Loucy (cell line): ENCODE measurements around the gene ANTXRL.

Experiments
- H2AFZ ChIP-seq: fragments of 200-600 bp; sonication (generic); 2 replicates; pipeline ENCODE4 v1.6.0; 2016; ENCODE audit warnings: antibody characterized with exemption, mild to moderate bottlenecking, low read length, moderate library complexity
- H3F3A ChIP-seq: fragments of 200-600 bp; 2 replicates; pipeline ENCODE4 v1.6.0; 2016; ENCODE audit warnings: antibody characterized with exemption, low read depth, mild to moderate bottlenecking
- H3K27me3 ChIP-seq: fragments of 200-600 bp; sonication (generic); 2 replicates; pipeline ENCODE4 v1.6.1; 2014; ENCODE audit warnings: low read length, mild to moderate bottlenecking; ENCODE audit not compliant: insufficient read depth, poor library complexity, severe bottlenecking
- H3K36me3 ChIP-seq: fragments of 200-600 bp; sonication (generic); 2 replicates; pipeline ENCODE4 v1.6.1; 2016; ENCODE audit warnings: low read length; ENCODE audit not compliant: insufficient read depth
- H3K4me1 ChIP-seq: fragments of 200-600 bp; sonication (generic); 2 replicates; pipeline ENCODE4 v1.5.1; 2014; ENCODE audit warnings: low read length, mild to moderate bottlenecking; ENCODE audit not compliant: insufficient read depth, poor library complexity, severe bottlenecking
- H3K4me2 ChIP-seq: fragments of 200-600 bp; sonication (generic); 2 replicates; pipeline ENCODE4 v1.6.0; 2014; ENCODE audit warnings: antibody characterized with exemption, low read length, low read depth, mild to moderate bottlenecking; ENCODE audit not compliant: poor library complexity, severe bottlenecking
- H3K4me3 ChIP-seq: fragments of 200-600 bp; sonication (generic); 2 replicates; pipeline ENCODE4 v1.5.1; 2014; ENCODE audit warnings: low read length, mild to moderate bottlenecking, mixed read lengths; ENCODE audit not compliant: poor library complexity, severe bottlenecking
- H3K79me2 ChIP-seq: fragments of 200-600 bp; sonication (generic); 2 replicates; pipeline ENCODE4 v1.6.1; 2014; ENCODE audit warnings: low read length; ENCODE audit not compliant: insufficient read depth
- H3K9ac ChIP-seq: fragments of 200-600 bp; sonication (generic); 2 replicates; pipeline ENCODE4 v1.6.0; 2014; ENCODE audit warnings: mild to moderate bottlenecking, low read depth, low read length, moderate library complexity; ENCODE audit not compliant: poor library complexity, severe bottlenecking
- H3K9me2 ChIP-seq: fragments of 200-600 bp; sonication (generic); replicated peaks from 2 replicates; pipeline ENCODE4 v1.6.1; 2016; ENCODE audit warnings: low read depth, low read length, mixed read lengths
- H3K9me3 ChIP-seq: fragments of 200-600 bp; sonication (generic); 2 replicates; pipeline ENCODE4 v1.6.1; 2014; ENCODE audit warnings: mild to moderate bottlenecking, antibody characterized with exemption, low read length, low read depth; ENCODE audit not compliant: insufficient read depth
- H4K20me1 ChIP-seq: fragments of 200-600 bp; sonication (generic); 2 replicates; pipeline ENCODE4 v1.6.0; 2014; ENCODE audit warnings: antibody characterized with exemption, low read length, mild to moderate bottlenecking; ENCODE audit not compliant: insufficient read depth, poor library complexity, severe bottlenecking
- EZH2phosphoT487 ChIP-seq: fragments of 200-600 bp; IDR thresholded peaks from 2 replicates; pipeline ENCODE4 v1.6.1; 2018; ENCODE audit warnings: antibody characterized with exemption, mild to moderate bottlenecking, moderate library complexity, borderline replicate concordance
- TF ChIP-seq, protein P1 (sequence below): fragments of 200-600 bp; sonication (generic); conservative IDR thresholded peaks from 2 replicates; pipeline ENCODE4 v1.5.1; 2014; ENCODE audit warnings: mild to moderate bottlenecking, antibody characterized with exemption, low read length

ANTXRL gene

DNA sequence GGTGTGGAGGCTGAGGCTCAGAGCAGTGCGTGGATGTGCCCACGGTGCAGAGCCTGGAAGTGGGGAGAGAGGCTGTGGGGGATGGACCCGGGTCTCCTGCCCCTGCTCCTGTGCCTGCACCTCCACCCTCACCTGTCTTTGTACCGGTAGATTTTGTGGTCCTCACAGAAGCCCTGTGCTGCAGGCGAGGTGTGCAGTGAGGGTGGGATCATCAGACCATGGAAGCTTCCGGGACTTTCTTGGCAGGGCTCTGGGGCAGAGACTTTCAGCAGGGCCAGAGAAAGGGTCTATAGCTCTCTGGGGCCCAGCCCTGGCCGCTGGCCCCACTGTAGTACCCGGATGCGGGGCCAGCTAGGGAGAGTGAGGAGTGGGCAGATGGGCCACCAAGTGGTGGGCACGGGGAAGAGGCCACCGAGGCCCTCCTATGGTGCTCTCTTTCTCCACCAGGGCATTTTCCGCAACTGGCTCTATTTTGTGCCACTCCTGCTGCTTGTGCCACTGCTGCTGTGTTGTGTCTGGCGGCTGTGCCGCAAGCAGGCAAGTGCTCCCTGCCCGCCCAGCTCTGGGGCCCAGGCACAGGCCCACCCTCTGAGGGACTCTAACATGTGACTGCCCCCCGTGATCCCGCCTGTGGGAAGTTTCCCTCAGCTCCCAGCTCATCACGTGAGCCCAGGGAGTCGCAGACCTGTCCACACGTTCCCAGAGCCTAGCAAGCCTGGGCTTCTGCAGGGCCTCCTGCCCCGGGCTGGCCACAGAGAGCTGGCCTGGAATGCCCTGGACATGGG, 22.1 kb downstream of the ANTXRL start:
- no peaks in the 10 kb centered on the region for H3K9me3 ChIP-seq
- H3K4me1 ChIP-seq: no peaks in the 10 kb centered on the region
- no peaks in the 10 kb centered on the region for H3F3A ChIP-seq
- no peaks in the 10 kb centered on the region for H3K79me2 ChIP-seq
- no peak overlapping the region for H2AFZ ChIP-seq
- H3K9ac ChIP-seq: no peak overlapping the region
- no peak overlapping the region for H3K4me3 ChIP-seq
- no peak overlapping the region for H3K4me2 ChIP-seq
- no peaks in the 10 kb centered on the region for H3K27me3 ChIP-seq
- TF ChIP-seq, protein P1, sequence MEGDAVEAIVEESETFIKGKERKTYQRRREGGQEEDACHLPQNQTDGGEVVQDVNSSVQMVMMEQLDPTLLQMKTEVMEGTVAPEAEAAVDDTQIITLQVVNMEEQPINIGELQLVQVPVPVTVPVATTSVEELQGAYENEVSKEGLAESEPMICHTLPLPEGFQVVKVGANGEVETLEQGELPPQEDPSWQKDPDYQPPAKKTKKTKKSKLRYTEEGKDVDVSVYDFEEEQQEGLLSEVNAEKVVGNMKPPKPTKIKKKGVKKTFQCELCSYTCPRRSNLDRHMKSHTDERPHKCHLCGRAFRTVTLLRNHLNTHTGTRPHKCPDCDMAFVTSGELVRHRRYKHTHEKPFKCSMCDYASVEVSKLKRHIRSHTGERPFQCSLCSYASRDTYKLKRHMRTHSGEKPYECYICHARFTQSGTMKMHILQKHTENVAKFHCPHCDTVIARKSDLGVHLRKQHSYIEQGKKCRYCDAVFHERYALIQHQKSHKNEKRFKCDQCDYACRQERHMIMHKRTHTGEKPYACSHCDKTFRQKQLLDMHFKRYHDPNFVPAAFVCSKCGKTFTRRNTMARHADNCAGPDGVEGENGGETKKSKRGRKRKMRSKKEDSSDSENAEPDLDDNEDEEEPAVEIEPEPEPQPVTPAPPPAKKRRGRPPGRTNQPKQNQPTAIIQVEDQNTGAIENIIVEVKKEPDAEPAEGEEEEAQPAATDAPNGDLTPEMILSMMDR: no peak
- no peak for TF ChIP-seq EZH2phosphoT487
- H3K9me2 ChIP-seq: no peaks in the 10 kb centered on the region
- no peaks in the 10 kb centered on the region for H3K36me3 ChIP-seq
- H4K20me1 ChIP-seq: no peaks in the 10 kb centered on the region

DNA sequence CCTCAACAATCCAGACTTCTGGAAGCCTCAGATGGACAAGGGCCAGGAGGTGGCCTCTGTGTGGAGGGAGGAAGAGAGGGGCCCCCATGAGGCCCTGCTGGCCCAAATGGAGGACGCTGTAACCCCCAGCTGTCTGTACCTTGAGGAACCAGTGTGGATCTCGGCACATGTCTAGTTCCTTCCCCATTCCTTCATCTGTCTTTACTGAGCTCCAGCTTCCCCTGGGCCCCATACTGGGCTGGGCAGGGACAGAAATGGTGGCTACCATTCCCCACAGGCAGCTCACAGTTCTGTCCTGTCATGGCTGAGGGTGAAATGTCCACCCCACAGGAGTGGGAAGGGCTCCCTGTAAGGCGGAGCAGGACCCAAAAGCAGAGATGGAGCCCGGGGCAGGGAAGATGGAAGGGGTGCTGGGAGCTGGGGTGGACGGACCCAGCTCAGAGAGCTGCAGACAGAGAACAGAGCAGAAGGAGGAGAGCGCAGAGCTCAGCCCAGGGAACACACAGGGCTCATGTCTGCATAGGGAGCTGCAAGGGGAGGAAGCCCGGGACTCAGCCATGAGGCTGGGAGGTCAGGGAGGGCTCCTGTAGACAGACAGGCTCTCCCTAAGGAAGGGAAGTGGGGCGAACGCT, 22.8 kb downstream of the ANTXRL start:
- H3K9me2 ChIP-seq: no peaks in the 10 kb centered on the region
- no peak overlapping the region for H3K9ac ChIP-seq
- no peaks in the 10 kb centered on the region for H3K79me2 ChIP-seq
- H3K4me3 ChIP-seq: no peak overlapping the region
- no peak overlapping the region for H3K4me2 ChIP-seq
- no peaks in the 10 kb centered on the region for H4K20me1 ChIP-seq
- no peaks in the 10 kb centered on the region for H3K9me3 ChIP-seq
- H3F3A ChIP-seq: no peaks in the 10 kb centered on the region
- H3K4me1 ChIP-seq: no peaks in the 10 kb centered on the region
- H3K36me3 ChIP-seq: no peaks in the 10 kb centered on the region
- no peaks in the 10 kb centered on the region for H3K27me3 ChIP-seq
- TF ChIP-seq, protein P1: no peak
- no peak for TF ChIP-seq EZH2phosphoT487
- H2AFZ ChIP-seq: no peak overlapping the region

DNA sequence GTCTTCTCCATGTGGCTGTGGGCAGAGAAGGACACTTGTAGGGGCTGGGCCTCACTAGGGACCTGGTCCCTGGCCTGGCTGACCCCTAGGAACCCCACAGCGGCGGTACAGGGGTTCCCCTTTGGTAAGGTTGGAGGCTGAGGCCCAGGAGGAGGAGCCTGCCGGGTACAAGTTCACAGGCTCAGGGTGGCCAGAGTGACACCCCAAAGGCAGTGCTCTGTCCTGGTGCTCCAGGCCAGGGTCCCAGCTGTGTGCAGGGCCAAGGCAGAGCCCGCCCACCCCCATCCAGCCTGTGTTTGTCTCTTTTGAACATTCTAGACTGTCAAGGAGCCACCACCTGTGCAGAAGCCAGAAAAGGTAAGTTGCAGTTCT, 23.3 kb downstream of the ANTXRL start:
- Histone ChIP-seq H3K9ac (no peak overlapping the region), H3K79me2 (no peaks in the 10 kb centered on the region), H3K4me3 (no peak overlapping the region), H3K4me1 (no peaks in the 10 kb centered on the region), H3K9me2 (no peaks in the 10 kb centered on the region), H3K27me3 (no peaks in the 10 kb centered on the region), H3K9me3 (no peaks in the 10 kb centered on the region), H3K36me3 (no peaks in the 10 kb centered on the region), H3F3A (no peaks in the 10 kb centered on the region), H4K20me1 (no peaks in the 10 kb centered on the region), H2AFZ (no peak overlapping the region), H3K4me2 (no peak overlapping the region)
- TF ChIP-seq EZH2phosphoT487: no peak
- TF ChIP-seq, protein P1: no peak
